GM12878 (cell line): ENCODE measurements around the gene ABHD17A. TPM values are rescaled to one million over a fixed set of nuclear protein-coding genes. Genes with fewer than 3 reads are reported as not detected.

Experiments used
- ATAC-seq: fragments of 200-7000 bp; cut with Tn5 transposase; 3 replicates; pipeline ENCODE4 v1.9.1; 2020; ENCODE audit warnings: mild to moderate bottlenecking, moderate library complexity
- BruUV-seq: library from RNA; stranded (reverse); fragments of 400-500 nt; replicated peaks from 2 replicates; lab custom pipeline; 2021; lab: Mats Ljungman, UMichigan
- CTCF ChIA-PET: fragments of 300-600 bp; sonication (Branson Sonifier 250); formaldehyde crosslinking; extraction: SDS; loops from one replicate; lab custom pipeline; 2021; ENCODE audit warnings: inconsistent platforms; lab: Yijun Ruan, JAX
- POLR2A ChIA-PET: fragments of 350-600 bp; formaldehyde crosslinking; extraction: SDS; loops from one replicate; lab custom pipeline; 2021; ENCODE audit warnings: inconsistent platforms; lab: Charles Lee
- RAD21 ChIA-PET: fragments of 300-600 bp; sonication (Branson Sonifier 250); formaldehyde crosslinking; loops from one replicate; lab custom pipeline; 2023; ENCODE audit warnings: antibody characterized with exemption; ENCODE audit not compliant: unreplicated experiment; lab: Charles Lee
- SMC1A ChIA-PET: fragments of 300-600 bp; sonication (Branson Sonifier 250); formaldehyde crosslinking; loops from one replicate; lab custom pipeline; 2023; ENCODE audit not compliant: unreplicated experiment, uncharacterized antibody; lab: Charles Lee
- DNase-seq: peaks from one replicate; pipeline ENCODE4 v3.0.0-alpha.2; 2011; ENCODE audit warnings: low read depth, low spot score
- FAIRE-seq: peaks from 3 replicates; lab custom pipeline; 2011; peaks lifted over from hg19 to GRCh38; lab: Jason Lieb, UNC
- H2AFZ ChIP-seq: 2 replicates; pipeline ENCODE4 v1.6.0; 2011; ENCODE audit warnings: low read depth, low read length, control low read depth; ENCODE audit not compliant: control insufficient read depth
- H3K27ac ChIP-seq: 2 replicates; pipeline ENCODE4 v1.5.1; 2011; ENCODE audit warnings: control low read depth; ENCODE audit not compliant: control insufficient read depth, insufficient read depth
- H3K27me3 ChIP-seq, 2 experiments: replicated peaks in 1 of 2; 2 replicates each; pipeline versions ENCODE4 v1.6.0 to v1.6.1; 2011; ENCODE audit warnings: low read length in 1 of 2; ENCODE audit not compliant: control insufficient read depth in 2 of 2, insufficient read depth in 2 of 2
- H3K36me3 ChIP-seq, 2 experiments: 2 replicates each; pipeline ENCODE4 v1.5.1; 2011; ENCODE audit warnings: low read length in 1 of 2; ENCODE audit not compliant: control insufficient read depth in 2 of 2, insufficient read depth in 2 of 2
- H3K4me1 ChIP-seq: 2 replicates; pipeline ENCODE4 v1.6.1; 2011; ENCODE audit warnings: mild to moderate bottlenecking, low read length, moderate library complexity, mixed read lengths; ENCODE audit not compliant: control insufficient read depth, insufficient read depth
- H3K4me2 ChIP-seq: 2 replicates; pipeline ENCODE4 v1.6.0; 2011; ENCODE audit warnings: control low read depth; ENCODE audit not compliant: control insufficient read depth, insufficient read depth
- H3K4me3 ChIP-seq: fragments of 200-600 bp; sonication (generic); 2 replicates; pipeline ENCODE4 v1.5.1; 2016
- H3K79me2 ChIP-seq: 2 replicates; pipeline ENCODE4 v1.6.0; 2011; ENCODE audit warnings: low read length; ENCODE audit not compliant: control insufficient read depth, insufficient read depth
- H3K9ac ChIP-seq: 2 replicates; pipeline ENCODE4 v1.8.0; 2011; ENCODE audit warnings: low read length, control low read depth, mixed read lengths; ENCODE audit not compliant: control insufficient read depth, insufficient read depth
- H3K9me3 ChIP-seq: replicated peaks from 3 replicates; pipeline ENCODE4 v1.5.1; 2011; ENCODE audit warnings: mild to moderate bottlenecking, low read length; ENCODE audit not compliant: control insufficient read depth, insufficient read depth
- H4K20me1 ChIP-seq: 2 replicates; pipeline ENCODE4 v1.6.0; 2011; ENCODE audit not compliant: control insufficient read depth, insufficient read depth
- BCL11A ChIP-seq: IDR thresholded peaks from 2 replicates; pipeline ENCODE4 v1.6.1; 2011; ENCODE audit warnings: low read depth, low read length
- KLF5 ChIP-seq: fragments of 450-650 bp; IDR thresholded peaks from 2 replicates; pipeline ENCODE4 v1.6.1; 2014; ENCODE audit warnings: mild to moderate bottlenecking; ENCODE audit not compliant: partially characterized antibody
- SP1 ChIP-seq: IDR thresholded peaks from one replicate; pipeline ENCODE4 v1.6.1; 2011; ENCODE audit warnings: low read depth, low read length
- SREBF1 ChIP-seq: IDR thresholded peaks from 2 replicates; pipeline ENCODE4 v1.6.1; 2012; ENCODE audit warnings: mild to moderate bottlenecking, low read length
- TBL1XR1 ChIP-seq: IDR thresholded peaks from 2 replicates; pipeline ENCODE4 v1.6.1; 2012; ENCODE audit warnings: low read depth, low read length, improper control_type of control experiment
- WGBS: methylation state at CpG from one replicate; pipeline ENCODE4 v1.1.6; 2016; ENCODE audit warnings: low lambda C conversion rate; ENCODE audit not compliant: insufficient replicate concordance, insufficient coverage; ENCODE audit errors: missing lambda C conversion rate; 5-methylcytosine and 5-hydroxymethylcytosine counted together
- in situ Hi-C: fragments of 300-500 bp; cut with MboI; formaldehyde crosslinking; loops from 9 replicates; pipeline ENCODE4 v1.14.3; 2018; ENCODE audit warnings: mixed read lengths
- intact Hi-C: fragments of 100-400 bp; cut with micrococcal nuclease; formaldehyde crosslinking; loops from one replicate; pipeline ENCODE4 v1.14.2; 2022; ENCODE audit not compliant: unreplicated experiment
- polyA plus RNA-seq, 11 experiments: library from polyadenylated mRNA; depleted of rRNA in 4 of 11; unstranded in 6 of 11; stranded (reverse) in 5 of 11; fragments of >200 nt; fragmentation: Nextera tagmentation in 4 of 11; fragmentation: Illumina TruSeq in 1 of 11; extraction: Ambion mirVana in 4 of 11; extraction: Trizol in 1 of 11; gene quantifications; 1 replicate in 1 of 11; 2 replicates in 10 of 11; pipeline versions ENCODE4 v1.2.1 to v1.2.3, GENCODE V29; 2011 to 2016; ENCODE audit warnings: inconsistent platforms in 2 of 11, missing spikeins in 2 of 11, low read depth in 1 of 11
- total RNA-seq, 4 experiments: library from RNA; depleted of rRNA in 3 of 4; stranded (reverse); fragments of >200 nt in 3 of 4; fragmentation: Illumina TruSeq in 1 of 4; extraction: Trizol in 1 of 4; gene quantifications; 2 replicates each; pipeline versions ENCODE4 v1.2.1 to v1.2.3, GENCODE V29; 2013 to 2021
- TF ChIP-seq, protein P1 (sequence below): IDR thresholded peaks from 2 replicates; pipeline ENCODE4 v1.6.1; 2011; ENCODE audit warnings: borderline replicate concordance, low read depth, mild to moderate bottlenecking, moderate library complexity, mixed read lengths, low read length; ENCODE audit not compliant: insufficient read depth; ENCODE audit errors: extremely low read length

The ABHD17A gene
- total and polyA plus RNA-seq, 10 of the 15 experiments (the other 5 are each of a cell fraction or from before 2014, with no cell fraction given): 0.13 to 126 (median 28.8) TPM; not detected in 1

DNA sequence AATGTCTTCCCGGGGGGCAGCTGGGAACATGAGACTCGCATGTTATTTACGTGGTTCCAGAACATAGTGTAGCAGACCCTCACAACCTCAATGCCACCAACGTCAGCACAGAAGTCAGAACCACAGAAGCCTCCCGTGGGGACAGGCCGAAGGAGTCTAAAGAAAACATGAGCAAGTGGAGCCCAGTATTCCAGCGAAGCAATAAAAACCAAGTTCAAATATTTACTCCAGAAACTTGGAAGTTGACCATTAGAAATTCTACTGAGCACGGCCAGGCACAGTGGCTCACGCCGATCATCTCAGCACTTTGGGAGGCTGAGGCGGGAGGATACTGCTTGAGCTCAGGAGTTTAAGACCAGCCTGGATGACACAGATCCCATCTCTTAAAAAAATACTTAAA is 55.3 kb downstream of the ABHD17A start:
- H2AFZ ChIP-seq: no peak overlapping the region
- ChIA-PET CTCF (interaction anchor here (0.6 to 2.7 kb wide), 3 partner anchors 8 to 239 kb away, joined by 3 to 19 read pairs (median 3); no protein-coding TSS in a partner anchor), POLR2A (no interaction called here), RAD21 (no interaction called here), SMC1A (no interaction called here)
- no peak overlapping the region for H3K4me3 ChIP-seq
- DNase-seq (no peak), ATAC-seq (no peak), FAIRE-seq (no peak)
- intact Hi-C loops (no loop called here), in situ Hi-C loops (no loop called here)
- no peaks in the 10 kb centered on the region; the same call in none of the 2 replicates for H3K79me2 ChIP-seq
- no peaks in the 10 kb centered on the region for H3K9me3 ChIP-seq
- 89% methylated on average over 11 of the region's 11 CpGs for WGBS
- no TSS peak for BruUV-seq
- H3K27ac ChIP-seq: no peak overlapping the region
- peaks cover 2 to 4% of the 10 kb centered on the region in 2 experiments; a peak in 3 of 4 replicates for H3K36me3 ChIP-seq
- H3K9ac ChIP-seq: no peak overlapping the region
- H4K20me1 ChIP-seq: no peaks in the 10 kb centered on the region
- TF ChIP-seq SREBF1 (no peak), SP1 (no peak), BCL11A (no peak), KLF5 (no peak), TBL1XR1 (no peak)
- TF ChIP-seq, protein P1, sequence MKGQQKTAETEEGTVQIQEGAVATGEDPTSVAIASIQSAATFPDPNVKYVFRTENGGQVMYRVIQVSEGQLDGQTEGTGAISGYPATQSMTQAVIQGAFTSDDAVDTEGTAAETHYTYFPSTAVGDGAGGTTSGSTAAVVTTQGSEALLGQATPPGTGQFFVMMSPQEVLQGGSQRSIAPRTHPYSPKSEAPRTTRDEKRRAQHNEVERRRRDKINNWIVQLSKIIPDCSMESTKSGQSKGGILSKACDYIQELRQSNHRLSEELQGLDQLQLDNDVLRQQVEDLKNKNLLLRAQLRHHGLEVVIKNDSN: no peak
- H3K4me1 ChIP-seq: no peaks in the 10 kb centered on the region
- H3K27me3 ChIP-seq: no peaks in the 10 kb centered on the region
- H3K4me2 ChIP-seq: no peak overlapping the region
